ENCODE measurements around the gene BLVRB.
"Not testable (repeated sequence)": the region's sequence is repeated elsewhere in the genome, so short reads cannot be mapped to it uniquely, and the experiment has no call there.

The BLVRB gene

GRCh38 chr19:40499320-40499719 lies 33.8 kb upstream of the BLVRB start:
- H3K9me3 ChIP-seq (ENCODE audit: insufficient read depth, low read length): no peaks in the 10 kb centered on the region
- H3K9ac ChIP-seq (ENCODE audit: insufficient read length, low read depth): no peak overlapping the region
- TF ChIP-seq SUZ12 (IDR thresholded peaks at IDR 0.05; ENCODE audit: extremely low read depth, insufficient read depth, insufficient read length): no peak
- no peak for TF ChIP-seq YY1 (IDR thresholded peaks at IDR 0.05; ENCODE audit: insufficient read depth, insufficient read length)
- TF ChIP-seq ZNF274 (IDR thresholded peaks at IDR 0.05; ENCODE audit: low read depth, low read length): no peak
- H3K4me1 ChIP-seq (ENCODE audit: insufficient read depth, insufficient read length): no peaks in the 10 kb centered on the region
- no peaks in the 10 kb centered on the region for H3K36me3 ChIP-seq (ENCODE audit: insufficient read depth, insufficient read length, low read length)
- DNase-seq (ENCODE audit: low read depth, low spot score): no peak
- H3K4me3 ChIP-seq (ENCODE audit: insufficient read length, low read depth): no peak overlapping the region
- peaks cover 6% of the 10 kb centered on the region for H3K27me3 ChIP-seq (ENCODE audit: insufficient read depth, insufficient read length)

GRCh38 chr19:40497214-40497613 lies 31.7 kb upstream of the BLVRB start:
- Histone ChIP-seq H3K27me3 (ENCODE audit: insufficient read depth, insufficient read length) (peaks cover 22% of the 10 kb centered on the region), H3K9ac (ENCODE audit: insufficient read length, low read depth) (no peak overlapping the region), H3K36me3 (ENCODE audit: insufficient read depth, insufficient read length, low read length) (no peaks in the 10 kb centered on the region), H3K4me3 (ENCODE audit: insufficient read length, low read depth) (no peak overlapping the region), H3K4me1 (ENCODE audit: insufficient read depth, insufficient read length) (no peaks in the 10 kb centered on the region), H3K9me3 (ENCODE audit: insufficient read depth, low read length) (peaks cover 8% of the 10 kb centered on the region; the same call in 1 of the 2 replicates)
- TF ChIP-seq YY1 (IDR thresholded peaks at IDR 0.05; ENCODE audit: insufficient read depth, insufficient read length) (no peak), ZNF274 (IDR thresholded peaks at IDR 0.05; ENCODE audit: low read depth, low read length) (no peak), SUZ12 (IDR thresholded peaks at IDR 0.05; ENCODE audit: extremely low read depth, insufficient read depth, insufficient read length) (no peak)
- no peak for DNase-seq (ENCODE audit: low read depth, low spot score)

- TF ChIP-seq ZNF274 (IDR thresholded peaks at IDR 0.05; ENCODE audit: low read depth, low read length): no peak
- no peak for TF ChIP-seq SUZ12 (IDR thresholded peaks at IDR 0.05; ENCODE audit: extremely low read depth, insufficient read depth, insufficient read length)
- no peak for TF ChIP-seq YY1 (IDR thresholded peaks at IDR 0.05; ENCODE audit: insufficient read depth, insufficient read length)
- no peaks in the 10 kb centered on the region for H3K4me1 ChIP-seq (ENCODE audit: insufficient read depth, insufficient read length)
- peaks cover 10% of the 10 kb centered on the region; the same call in 1 of the 2 replicates for H3K9me3 ChIP-seq (ENCODE audit: insufficient read depth, low read length)
- H3K4me3 ChIP-seq (ENCODE audit: insufficient read length, low read depth): no peak overlapping the region
- H3K9ac ChIP-seq (ENCODE audit: insufficient read length, low read depth): no peak overlapping the region
- no peaks in the 10 kb centered on the region for H3K36me3 ChIP-seq (ENCODE audit: insufficient read depth, insufficient read length, low read length)
- peaks cover 22% of the 10 kb centered on the region for H3K27me3 ChIP-seq (ENCODE audit: insufficient read depth, insufficient read length)
- DNase-seq (ENCODE audit: low read depth, low spot score): no peak
Measured at GRCh38 chr19:40494191-40494838, 28.8 kb upstream of the BLVRB start.

- TF ChIP-seq ZNF274 (IDR thresholded peaks at IDR 0.05; ENCODE audit: low read depth, low read length): no peak
- DNase-seq (ENCODE audit: low read depth, low spot score): no peak
- peaks cover 22% of the 10 kb centered on the region for H3K27me3 ChIP-seq (ENCODE audit: insufficient read depth, insufficient read length)
- no peaks in the 10 kb centered on the region for H3K4me1 ChIP-seq (ENCODE audit: insufficient read depth, insufficient read length)
- H3K36me3 ChIP-seq (ENCODE audit: insufficient read depth, insufficient read length, low read length): no peaks in the 10 kb centered on the region
- H3K4me3 ChIP-seq (ENCODE audit: insufficient read length, low read depth): no peak overlapping the region
- peaks cover 10% of the 10 kb centered on the region; the same call in 1 of the 2 replicates for H3K9me3 ChIP-seq (ENCODE audit: insufficient read depth, low read length)
- H3K9ac ChIP-seq (ENCODE audit: insufficient read length, low read depth): no peak overlapping the region
Measured at GRCh38 chr19:40493778-40494177, 28.2 kb upstream of the BLVRB start.

- TF ChIP-seq SUZ12 (IDR thresholded peaks at IDR 0.05; ENCODE audit: extremely low read depth, insufficient read depth, insufficient read length): no peak
- no peak for TF ChIP-seq YY1 (IDR thresholded peaks at IDR 0.05; ENCODE audit: insufficient read depth, insufficient read length)
- no peak for TF ChIP-seq ZNF274 (IDR thresholded peaks at IDR 0.05; ENCODE audit: low read depth, low read length)
- H3K36me3 ChIP-seq (ENCODE audit: insufficient read depth, insufficient read length, low read length): no peaks in the 10 kb centered on the region
Measured at GRCh38 chr19:40492274-40492673, 26.7 kb upstream of the BLVRB start.

GRCh38 chr19:40489882-40490230 lies 24.3 kb upstream of the BLVRB start:
- no peak for DNase-seq (ENCODE audit: low read depth, low spot score)
- no peaks in the 10 kb centered on the region for H3K36me3 ChIP-seq (ENCODE audit: insufficient read depth, insufficient read length, low read length)
- no peak for TF ChIP-seq ZNF274 (IDR thresholded peaks at IDR 0.05; ENCODE audit: low read depth, low read length)
- TF ChIP-seq YY1 (IDR thresholded peaks at IDR 0.05; ENCODE audit: insufficient read depth, insufficient read length): no peak
- no peak for TF ChIP-seq SUZ12 (IDR thresholded peaks at IDR 0.05; ENCODE audit: extremely low read depth, insufficient read depth, insufficient read length)
- H3K27me3 ChIP-seq (ENCODE audit: insufficient read depth, insufficient read length): peaks cover 21% of the 10 kb centered on the region
- peaks cover 4% of the 10 kb centered on the region for H3K4me1 ChIP-seq (ENCODE audit: insufficient read depth, insufficient read length)
- H3K9me3 ChIP-seq (ENCODE audit: insufficient read depth, low read length): peaks cover 10% of the 10 kb centered on the region; the same call in 1 of the 2 replicates
- no peak overlapping the region for H3K4me3 ChIP-seq (ENCODE audit: insufficient read length, low read depth)
- no peak overlapping the region for H3K9ac ChIP-seq (ENCODE audit: insufficient read length, low read depth)

More at GRCh38 chr19:40492274-40492673, 26.7 kb upstream of the BLVRB start:
- H3K27me3 ChIP-seq (ENCODE audit: insufficient read depth, insufficient read length): peaks cover 22% of the 10 kb centered on the region
- H3K9me3 ChIP-seq (ENCODE audit: insufficient read depth, low read length): peaks cover 10% of the 10 kb centered on the region; the same call in 1 of the 2 replicates
- peaks cover 4% of the 10 kb centered on the region for H3K4me1 ChIP-seq (ENCODE audit: insufficient read depth, insufficient read length)
- no peak overlapping the region for H3K4me3 ChIP-seq (ENCODE audit: insufficient read length, low read depth)
- H3K9ac ChIP-seq (ENCODE audit: insufficient read length, low read depth): no peak overlapping the region
- DNase-seq (ENCODE audit: low read depth, low spot score): no peak

GRCh38 chr19:40486017-40486416 lies 20.5 kb upstream of the BLVRB start:
- peaks cover 4% of the 10 kb centered on the region for H3K4me1 ChIP-seq (ENCODE audit: insufficient read depth, insufficient read length)
- TF ChIP-seq SUZ12 (IDR thresholded peaks at IDR 0.05; ENCODE audit: extremely low read depth, insufficient read depth, insufficient read length): no peak
- no peak for TF ChIP-seq ZNF274 (IDR thresholded peaks at IDR 0.05; ENCODE audit: low read depth, low read length)
- TF ChIP-seq YY1 (IDR thresholded peaks at IDR 0.05; ENCODE audit: insufficient read depth, insufficient read length): no peak
- H3K27me3 ChIP-seq (ENCODE audit: insufficient read depth, insufficient read length): no peaks in the 10 kb centered on the region
- no peak overlapping the region for H3K9ac ChIP-seq (ENCODE audit: insufficient read length, low read depth)
- no peak overlapping the region for H3K4me3 ChIP-seq (ENCODE audit: insufficient read length, low read depth)
- H3K36me3 ChIP-seq (ENCODE audit: insufficient read depth, insufficient read length, low read length): no peaks in the 10 kb centered on the region
- DNase-seq (ENCODE audit: low read depth, low spot score): no peak
- H3K9me3 ChIP-seq (ENCODE audit: insufficient read depth, low read length): no peaks in the 10 kb centered on the region

GRCh38 chr19:40475878-40476644 lies 10.5 kb upstream of the BLVRB start:
- not testable (repeated sequence) for H3K4me1 ChIP-seq (ENCODE audit: insufficient read depth, insufficient read length); H3K9ac ChIP-seq (ENCODE audit: insufficient read length, low read depth); H3K4me3 ChIP-seq (ENCODE audit: insufficient read length, low read depth); H3K36me3 ChIP-seq (ENCODE audit: insufficient read depth, insufficient read length, low read length); H3K27me3 ChIP-seq (ENCODE audit: insufficient read depth, insufficient read length); DNase-seq (ENCODE audit: low read depth, low spot score); H3K9me3 ChIP-seq (ENCODE audit: insufficient read depth, low read length)

Measured in NT2/D1 (cell line).